Mesothelial cell of epicardium (in vitro differentiated cells): ENCODE measurements around the gene ZNF783. TPM values are rescaled to one million over a fixed set of nuclear protein-coding genes. Genes with fewer than 3 reads are reported as not detected.
A peak's percentile ranks its signal among the peaks of the same experiment; 100 is the strongest.

Experiments used
- DNase-seq, 2 experiments: peaks; one replicate each; pipeline ENCODE4 v3.0.0; 2021; ENCODE audit warnings: low spot score in 2 of 2; ENCODE audit not compliant: unreplicated experiment in 2 of 2
- H3K27ac Mint-ChIP-seq: 2 replicates; pipeline ENCODE4 v1.8.0; 2021; ENCODE audit warnings: mixed read lengths
- H3K27me3 Mint-ChIP-seq: 2 replicates; pipeline ENCODE4 v1.8.0; 2021; ENCODE audit warnings: low read depth, mixed read lengths
- H3K36me3 Mint-ChIP-seq: 2 replicates; pipeline ENCODE4 v1.8.0; 2021; ENCODE audit warnings: mixed read lengths
- H3K4me1 Mint-ChIP-seq: 2 replicates; pipeline ENCODE4 v1.8.0; 2021; ENCODE audit warnings: mixed read lengths
- H3K4me3 Mint-ChIP-seq: 2 replicates; pipeline ENCODE4 v1.8.0; 2021; ENCODE audit warnings: mild to moderate bottlenecking, moderate library complexity, mixed read lengths
- H3K9me3 Mint-ChIP-seq: 2 replicates; pipeline ENCODE4 v1.8.0; 2021; ENCODE audit warnings: mixed read lengths
- total RNA-seq: library from RNA; stranded (reverse); gene quantifications from 3 replicates; pipeline ENCODE4 v1.2.1, GENCODE V29; 2021
- TF ChIP-seq, protein P1 (sequence below): fragments of 200-600 bp; sonication (generic); IDR thresholded peaks from one replicate; pipeline ENCODE4 v1.5.0; 2021; ENCODE audit warnings: antibody characterized with exemption; ENCODE audit not compliant: unreplicated experiment

ZNF783 gene
- total RNA-seq, 1 donor from 2014 or later, result 35.5 TPM

- Mint-ChIP-seq H3K9me3 (no peaks in the 10 kb centered on the region), H3K27me3 (no peaks in the 10 kb centered on the region), H3K36me3 (peaks cover 18% of the 10 kb centered on the region), H3K27ac (peak overlapping the region; percentile 30), H3K4me3 (peak overlapping the region; percentile 90), H3K4me1 (peaks cover 11% of the 10 kb centered on the region)
- peak; percentile 87 to 98 for DNase-seq
- TF ChIP-seq, protein P1, sequence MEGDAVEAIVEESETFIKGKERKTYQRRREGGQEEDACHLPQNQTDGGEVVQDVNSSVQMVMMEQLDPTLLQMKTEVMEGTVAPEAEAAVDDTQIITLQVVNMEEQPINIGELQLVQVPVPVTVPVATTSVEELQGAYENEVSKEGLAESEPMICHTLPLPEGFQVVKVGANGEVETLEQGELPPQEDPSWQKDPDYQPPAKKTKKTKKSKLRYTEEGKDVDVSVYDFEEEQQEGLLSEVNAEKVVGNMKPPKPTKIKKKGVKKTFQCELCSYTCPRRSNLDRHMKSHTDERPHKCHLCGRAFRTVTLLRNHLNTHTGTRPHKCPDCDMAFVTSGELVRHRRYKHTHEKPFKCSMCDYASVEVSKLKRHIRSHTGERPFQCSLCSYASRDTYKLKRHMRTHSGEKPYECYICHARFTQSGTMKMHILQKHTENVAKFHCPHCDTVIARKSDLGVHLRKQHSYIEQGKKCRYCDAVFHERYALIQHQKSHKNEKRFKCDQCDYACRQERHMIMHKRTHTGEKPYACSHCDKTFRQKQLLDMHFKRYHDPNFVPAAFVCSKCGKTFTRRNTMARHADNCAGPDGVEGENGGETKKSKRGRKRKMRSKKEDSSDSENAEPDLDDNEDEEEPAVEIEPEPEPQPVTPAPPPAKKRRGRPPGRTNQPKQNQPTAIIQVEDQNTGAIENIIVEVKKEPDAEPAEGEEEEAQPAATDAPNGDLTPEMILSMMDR, result no peak
These were observed 23.0 kb downstream of the ZNF783 start for GRCh38 chr7:149284850-149285585.

DNA sequence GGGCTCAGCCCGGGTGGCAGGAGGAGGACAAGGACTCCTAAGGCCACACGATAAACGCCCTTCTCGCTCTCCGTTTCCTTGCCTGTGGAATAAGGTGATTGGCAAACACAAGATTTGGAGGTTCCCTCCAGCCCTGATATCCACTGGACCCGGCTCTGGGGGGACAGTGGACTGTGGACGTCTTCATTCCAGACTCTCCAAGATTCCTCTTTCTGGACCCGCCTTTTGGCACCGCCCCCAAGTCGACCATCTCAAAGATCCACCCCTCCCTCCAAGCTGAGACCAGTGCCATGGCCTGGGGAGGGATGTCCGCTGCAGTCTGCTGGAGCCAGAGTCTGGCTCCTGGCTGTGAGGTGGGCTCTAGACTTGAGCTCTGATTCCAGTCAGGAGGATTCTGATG lies 23.6 kb downstream of the ZNF783 start:
- H3K4me3 Mint-ChIP-seq, result peak overlapping the region; percentile 90
- TF ChIP-seq, protein P1, result no peak
- no peaks in the 10 kb centered on the region for H3K9me3 Mint-ChIP-seq
- no peak for DNase-seq
- H3K27ac Mint-ChIP-seq, result peak overlapping the region; percentile 84
- no peaks in the 10 kb centered on the region for H3K27me3 Mint-ChIP-seq
- peaks cover 11% of the 10 kb centered on the region for H3K4me1 Mint-ChIP-seq
- H3K36me3 Mint-ChIP-seq, result peaks cover 15% of the 10 kb centered on the region

GRCh38 chr7:149286811-149287400 lies 24.9 kb downstream of the ZNF783 start:
- no peaks in the 10 kb centered on the region for H3K27me3 Mint-ChIP-seq
- no peak overlapping the region for H3K4me3 Mint-ChIP-seq
- DNase-seq, result no peak
- H3K9me3 Mint-ChIP-seq, result no peaks in the 10 kb centered on the region
- TF ChIP-seq, protein P1, result no peak
- peaks cover 11% of the 10 kb centered on the region for H3K4me1 Mint-ChIP-seq
- H3K36me3 Mint-ChIP-seq, result peaks cover 10% of the 10 kb centered on the region
- no peak overlapping the region for H3K27ac Mint-ChIP-seq

DNA sequence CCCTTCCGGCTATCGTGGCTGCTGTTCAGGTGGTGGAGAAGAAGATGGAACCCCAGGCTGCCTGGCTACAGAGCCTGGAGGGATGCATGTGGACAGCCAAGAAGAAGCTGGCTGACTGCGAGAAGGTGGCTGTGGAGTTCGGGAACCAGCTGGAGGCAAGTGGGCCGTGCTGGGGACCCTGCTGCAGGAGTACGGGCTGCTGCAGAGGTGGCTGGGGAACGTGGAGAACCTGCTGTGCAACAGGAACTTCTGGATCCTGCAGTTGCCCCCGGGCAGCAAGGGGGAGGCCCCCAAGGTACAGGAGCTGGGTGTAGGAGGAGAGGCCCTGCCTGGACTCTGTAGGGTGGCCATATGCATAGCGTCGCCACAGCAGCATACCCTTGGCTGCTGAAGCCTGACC lies 25.6 kb downstream of the ZNF783 start:
- Mint-ChIP-seq H3K36me3 (peaks cover 6% of the 10 kb centered on the region), H3K9me3 (no peaks in the 10 kb centered on the region), H3K4me3 (no peak overlapping the region), H3K27me3 (no peaks in the 10 kb centered on the region), H3K27ac (no peak overlapping the region), H3K4me1 (peaks cover 11% of the 10 kb centered on the region)
- DNase-seq, result no peak
- TF ChIP-seq, protein P1, result no peak

DNA sequence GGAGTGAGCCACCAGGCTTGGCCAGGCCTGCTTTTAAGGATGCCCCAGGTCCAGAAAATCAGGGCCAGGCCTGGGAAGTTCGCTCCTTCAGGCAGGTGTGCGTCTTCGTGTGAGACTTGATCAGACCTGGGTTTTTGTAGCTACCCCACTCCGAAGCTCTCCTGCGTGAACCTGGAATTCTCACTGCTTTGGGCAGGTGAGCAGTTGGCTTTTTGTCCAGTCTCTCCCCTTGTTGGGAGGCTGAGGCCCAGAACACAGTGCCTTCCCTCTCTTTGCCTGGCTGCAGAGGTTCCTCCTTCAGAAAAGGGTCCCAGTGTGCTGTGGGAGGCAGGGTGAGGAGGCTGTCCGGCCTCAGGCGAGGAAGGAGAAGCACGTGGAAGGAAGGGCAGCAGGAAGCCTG lies 27.3 kb downstream of the ZNF783 start:
- Mint-ChIP-seq H3K9me3 (no peaks in the 10 kb centered on the region), H3K27ac (no peak overlapping the region), H3K4me1 (peaks cover 11% of the 10 kb centered on the region), H3K27me3 (no peaks in the 10 kb centered on the region), H3K4me3 (no peak overlapping the region), H3K36me3 (peaks cover 9% of the 10 kb centered on the region)
- TF ChIP-seq, protein P1, result no peak
- no peak for DNase-seq
